ENCODE results near the gene PDC. TPM values are rescaled to one million over a fixed set of nuclear protein-coding genes. Genes with fewer than 3 reads are reported as not detected.

The PDC gene
- total RNA-seq, 6 experiments from 2014 or later: not detected

DNA sequence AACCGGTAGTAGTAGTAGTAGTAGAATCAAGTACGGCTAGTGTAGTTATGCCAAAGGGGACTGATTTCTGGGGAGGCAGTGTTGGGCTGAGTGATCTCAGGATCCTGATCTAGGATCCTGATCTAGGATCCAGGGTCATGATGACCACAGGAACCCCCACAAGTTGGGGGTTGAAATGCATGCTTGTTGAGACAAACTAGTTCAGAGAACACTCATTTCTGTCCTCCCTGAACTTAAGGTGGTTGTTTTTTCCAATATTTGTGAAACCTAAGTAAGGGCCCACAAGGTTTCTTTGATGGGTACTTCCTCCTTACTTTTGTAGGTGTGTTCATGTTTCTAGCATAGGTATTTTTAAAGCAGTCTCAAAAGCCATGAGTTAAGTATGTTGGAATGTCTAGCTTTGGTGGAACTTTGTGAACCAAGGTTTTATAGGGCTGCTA is 33.9 kb upstream of the PDC start:
- no peaks in the 10 kb centered on the region for H3K4me1 ChIP-seq
- no peaks in the 10 kb centered on the region for H3K27me3 ChIP-seq
- no peaks in the 10 kb centered on the region for H3K36me3 ChIP-seq
- H3K9me3 ChIP-seq: no peaks in the 10 kb centered on the region
- no peak overlapping the region for H3K27ac ChIP-seq
- WGBS (ENCODE audit: insufficient coverage, low coverage, low lambda C conversion rate, missing lambda C conversion rate): 83% methylated on average over 2 of the region's 2 CpGs
- TF ChIP-seq, protein P1, sequence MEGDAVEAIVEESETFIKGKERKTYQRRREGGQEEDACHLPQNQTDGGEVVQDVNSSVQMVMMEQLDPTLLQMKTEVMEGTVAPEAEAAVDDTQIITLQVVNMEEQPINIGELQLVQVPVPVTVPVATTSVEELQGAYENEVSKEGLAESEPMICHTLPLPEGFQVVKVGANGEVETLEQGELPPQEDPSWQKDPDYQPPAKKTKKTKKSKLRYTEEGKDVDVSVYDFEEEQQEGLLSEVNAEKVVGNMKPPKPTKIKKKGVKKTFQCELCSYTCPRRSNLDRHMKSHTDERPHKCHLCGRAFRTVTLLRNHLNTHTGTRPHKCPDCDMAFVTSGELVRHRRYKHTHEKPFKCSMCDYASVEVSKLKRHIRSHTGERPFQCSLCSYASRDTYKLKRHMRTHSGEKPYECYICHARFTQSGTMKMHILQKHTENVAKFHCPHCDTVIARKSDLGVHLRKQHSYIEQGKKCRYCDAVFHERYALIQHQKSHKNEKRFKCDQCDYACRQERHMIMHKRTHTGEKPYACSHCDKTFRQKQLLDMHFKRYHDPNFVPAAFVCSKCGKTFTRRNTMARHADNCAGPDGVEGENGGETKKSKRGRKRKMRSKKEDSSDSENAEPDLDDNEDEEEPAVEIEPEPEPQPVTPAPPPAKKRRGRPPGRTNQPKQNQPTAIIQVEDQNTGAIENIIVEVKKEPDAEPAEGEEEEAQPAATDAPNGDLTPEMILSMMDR (IDR thresholded peaks at IDR 0.05): no peak
- no peak for TF ChIP-seq POLR2A (IDR thresholded peaks at IDR 0.05)
- intact Hi-C loops (cut with DNase I): no loop called here
- no peak for ATAC-seq
- no peak overlapping the region for H3K4me3 ChIP-seq
- no peak for DNase-seq

DNA sequence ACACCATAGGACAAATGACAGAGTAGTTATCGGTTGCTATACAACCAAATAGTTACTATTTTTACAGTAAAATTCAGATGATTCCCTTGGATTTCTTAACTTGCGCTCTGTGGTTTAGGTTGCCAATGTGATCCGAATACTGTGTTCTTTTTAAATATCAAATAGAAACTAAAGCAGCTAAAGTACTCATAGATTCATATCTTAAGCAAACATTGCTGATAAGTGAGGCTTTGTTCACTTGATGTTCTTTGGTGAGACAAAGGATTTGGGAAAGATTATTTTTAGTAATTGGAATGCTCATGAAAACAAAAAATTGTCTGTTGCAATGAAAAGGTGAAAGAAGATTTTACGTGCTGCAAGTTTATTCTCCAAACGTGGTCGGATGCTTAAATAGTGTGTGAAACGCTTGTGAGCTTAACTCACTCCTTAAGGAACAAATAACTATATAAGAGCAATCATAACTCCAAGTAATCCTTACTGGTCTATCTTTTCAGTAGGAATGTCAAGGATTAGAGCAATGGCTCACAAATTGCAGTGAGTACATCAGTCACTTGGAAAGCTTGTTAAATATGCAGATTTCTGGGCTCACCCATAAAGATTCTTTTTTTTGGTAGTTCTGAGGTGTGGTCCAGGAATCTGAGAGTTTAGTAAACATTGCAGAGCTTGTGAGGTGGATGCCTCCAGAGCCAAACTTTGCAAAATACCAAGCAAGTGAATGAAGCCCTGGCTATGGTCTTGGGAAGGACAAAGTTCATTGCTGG is 31.8 kb upstream of the PDC start:
- ATAC-seq (no peak), DNase-seq (no peak)
- Histone ChIP-seq H3K27me3 (no peaks in the 10 kb centered on the region), H3K4me1 (peaks cover 0 to 2% (median 0%) of the 10 kb centered on the region in 4 donors), H3K36me3 (no peaks in the 10 kb centered on the region), H3K27ac (no peak overlapping the region), H3K9me3 (no peaks in the 10 kb centered on the region), H3K4me3 (no peak overlapping the region)
- no peak for TF ChIP-seq POLR2A (IDR thresholded peaks at IDR 0.05)
- TF ChIP-seq, protein P1 (IDR thresholded peaks at IDR 0.05): no peak
- intact Hi-C loops (cut with DNase I): no loop called here
- WGBS (ENCODE audit: insufficient coverage, low coverage, low lambda C conversion rate, missing lambda C conversion rate): 80% methylated on average over 7 of the region's 7 CpGs

DNA sequence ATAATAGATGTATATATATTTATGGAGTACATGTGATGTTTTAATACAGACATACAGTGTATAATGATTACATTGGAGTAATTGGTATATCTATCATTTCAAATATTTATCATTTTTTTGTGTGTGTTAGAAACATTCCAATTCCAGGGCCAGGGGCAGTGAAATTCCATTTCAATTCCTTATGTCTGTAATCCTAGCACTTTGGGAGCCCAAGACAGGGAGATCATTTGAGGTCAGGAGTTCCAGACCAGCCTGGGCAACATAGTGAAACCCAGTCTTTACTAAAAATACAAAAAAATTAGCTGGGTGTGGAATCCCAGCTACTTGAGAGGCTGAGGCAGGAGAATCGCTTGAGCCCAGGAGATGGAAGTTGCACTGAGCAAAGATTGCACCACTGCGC is 30.4 kb upstream of the PDC start:
- Histone ChIP-seq H3K4me1 (peaks cover 0 to 2% (median 0%) of the 10 kb centered on the region in 4 donors), H3K4me3 (no peak overlapping the region), H3K36me3 (no peaks in the 10 kb centered on the region), H3K27me3 (no peaks in the 10 kb centered on the region), H3K9me3 (no peaks in the 10 kb centered on the region), H3K27ac (no peak overlapping the region)
- no peak for TF ChIP-seq POLR2A (IDR thresholded peaks at IDR 0.05)
- TF ChIP-seq, protein P1 (IDR thresholded peaks at IDR 0.05): no peak
- ATAC-seq (no peak), DNase-seq (no peak)
- intact Hi-C loops (cut with DNase I): no loop called here
- 83% methylated on average over 2 of the region's 2 CpGs for WGBS (ENCODE audit: insufficient coverage, low coverage, low lambda C conversion rate, missing lambda C conversion rate)

DNA sequence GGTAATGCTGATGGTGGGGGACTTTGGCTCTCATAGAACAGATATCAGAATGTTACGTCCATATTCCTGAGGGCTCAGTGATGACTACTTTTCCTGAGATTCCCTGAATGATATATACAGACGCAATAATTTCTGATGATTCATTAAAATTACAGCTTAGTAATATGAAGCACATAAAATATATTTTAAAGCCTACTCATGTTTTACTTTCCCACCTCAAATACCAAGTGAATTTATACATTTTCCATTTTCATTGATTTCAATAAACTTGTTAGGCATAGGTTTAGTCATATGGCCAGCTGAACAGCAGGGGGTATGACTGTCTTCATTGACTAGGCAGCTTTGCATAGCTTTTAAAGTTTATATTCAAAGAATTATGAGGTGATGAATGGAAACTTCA is 26.2 kb upstream of the PDC start:
- no peak for ATAC-seq
- 91% methylated on average over 2 of the region's 2 CpGs for WGBS (ENCODE audit: insufficient coverage, low coverage, low lambda C conversion rate, missing lambda C conversion rate)
- intact Hi-C loops (cut with DNase I): no loop called here

More for the DNA sequence above, 26.2 kb upstream of the PDC start:
- Histone ChIP-seq H3K4me3 (no peak overlapping the region), H3K36me3 (no peaks in the 10 kb centered on the region), H3K27me3 (no peaks in the 10 kb centered on the region), H3K9me3 (no peaks in the 10 kb centered on the region), H3K27ac (no peak overlapping the region), H3K4me1 (peaks cover 0 to 2% (median 0%) of the 10 kb centered on the region in 4 donors)
- DNase-seq: no peak
- TF ChIP-seq, protein P1 (IDR thresholded peaks at IDR 0.05): no peak
- TF ChIP-seq POLR2A (IDR thresholded peaks at IDR 0.05): no peak
